Keratinocyte (primary cell): ENCODE measurements around the gene ASIC5. TPM values are rescaled to one million over a fixed set of nuclear protein-coding genes. Genes with fewer than 3 reads are reported as not detected.

Source experiments
- DNase-seq: peaks from one replicate; pipeline ENCODE4 v3.0.0-alpha.2; 2011; ENCODE audit warnings: low read depth, missing footprints, low spot score
- FAIRE-seq: peaks from 2 replicates; lab custom pipeline; 2011; peaks lifted over from hg19 to GRCh38; lab: Jason Lieb, UNC
- H2AFZ ChIP-seq: 2 replicates; pipeline ENCODE4 v1.6.0; 2012; ENCODE audit warnings: low read length, control low read depth, inconsistent platforms; ENCODE audit not compliant: control insufficient read depth
- H3K27ac ChIP-seq: 2 replicates; pipeline ENCODE4 v1.5.1; 2011; ENCODE audit warnings: low read length; ENCODE audit not compliant: control insufficient read depth, insufficient read depth
- H3K27me3 ChIP-seq: 3 replicates; pipeline ENCODE4 v1.6.0; 2011; ENCODE audit warnings: low read length; ENCODE audit not compliant: control insufficient read depth, insufficient read depth; ENCODE audit errors: extremely low read depth
- H3K36me3 ChIP-seq, 2 experiments: 2 replicates in 1 of 2; 3 replicates in 1 of 2; pipeline ENCODE4 v1.5.1; 2011; ENCODE audit warnings: low read length in 2 of 2, mild to moderate bottlenecking in 1 of 2; ENCODE audit not compliant: control insufficient read depth in 2 of 2, insufficient read depth in 2 of 2; ENCODE audit errors: extremely low read depth in 1 of 2
- H3K4me1 ChIP-seq: 3 replicates; pipeline ENCODE4 v1.5.1; 2011; ENCODE audit warnings: low read length; ENCODE audit not compliant: control insufficient read depth, insufficient read depth; ENCODE audit errors: extremely low read depth
- H3K4me2 ChIP-seq: 3 replicates; pipeline ENCODE4 v1.6.0; 2011; ENCODE audit warnings: low read depth, low read length; ENCODE audit not compliant: control insufficient read depth, insufficient read depth; ENCODE audit errors: extremely low read depth
- H3K4me3 ChIP-seq, 3 experiments: fragments of 200-600 bp in 1 of 3; sonication (generic) in 1 of 3; 2 replicates in 2 of 3; 3 replicates in 1 of 3; pipeline ENCODE4 v1.5.1; 2011 to 2016; ENCODE audit warnings: low read length in 3 of 3, mild to moderate bottlenecking in 3 of 3, control low read depth in 2 of 3, inconsistent platforms in 1 of 3, low read depth in 1 of 3, mixed read lengths in 1 of 3, mixed run types in 1 of 3, moderate library complexity in 1 of 3; ENCODE audit not compliant: control insufficient read depth in 2 of 3, insufficient read depth in 2 of 3; ENCODE audit errors: extremely low read depth in 1 of 3
- H3K79me2 ChIP-seq: 2 replicates; pipeline ENCODE4 v1.6.0; 2012; ENCODE audit warnings: low read length; ENCODE audit not compliant: control insufficient read depth, insufficient read depth
- H3K9ac ChIP-seq: 3 replicates; pipeline ENCODE4 v1.6.0; 2011; ENCODE audit warnings: low read length; ENCODE audit not compliant: control insufficient read depth, insufficient read depth; ENCODE audit errors: extremely low read depth
- H3K9me1 ChIP-seq: 3 replicates; pipeline ENCODE4 v1.6.0; 2011; ENCODE audit warnings: low read length; ENCODE audit not compliant: control insufficient read depth, insufficient read depth; ENCODE audit errors: extremely low read depth
- H3K9me3 ChIP-seq: 2 replicates; pipeline ENCODE4 v1.5.1; 2012; ENCODE audit warnings: low read depth, low read length; ENCODE audit not compliant: control insufficient read depth
- H4K20me1 ChIP-seq: 3 replicates; pipeline ENCODE4 v1.6.0; 2011; ENCODE audit warnings: low read length; ENCODE audit not compliant: control insufficient read depth, insufficient read depth; ENCODE audit errors: extremely low read depth
- CTCF ChIP-seq, 3 experiments: IDR thresholded peaks in 1 of 3; conservative IDR thresholded peaks in 1 of 3; optimal IDR thresholded peaks in 1 of 3; 2 replicates in 2 of 3; 3 replicates in 1 of 3; pipeline versions ENCODE3 to v1.5.1; 2011; ENCODE audit warnings: low read length in 3 of 3, mild to moderate bottlenecking in 3 of 3, moderate library complexity in 2 of 3, control low read depth in 1 of 3, inconsistent platforms in 1 of 3; ENCODE audit not compliant: insufficient read depth in 2 of 3; ENCODE audit errors: extremely low read depth in 1 of 3
- EZH2 ChIP-seq: IDR thresholded peaks from one replicate; pipeline ENCODE4 v1.6.1; 2012; ENCODE audit warnings: inconsistent platforms, mild to moderate bottlenecking, low read length, moderate library complexity
- dilution Hi-C: fragments of 300-500 bp; cut with MboI; formaldehyde crosslinking; loops from one replicate; pipeline ENCODE4 v1.7.0; 2020; ENCODE audit warnings: low sequenced_read_pairs; ENCODE audit not compliant: extremely low pct_ligation_motif_present
- polyA plus RNA-seq, 5 experiments: library from polyadenylated mRNA; depleted of rRNA in 3 of 5; stranded (reverse) in 3 of 5; stranded (forward) in 1 of 5; unstranded in 1 of 5; fragments of >200 nt; gene quantifications; 1 replicate in 1 of 5; 2 replicates in 3 of 5; 3 replicates in 1 of 5; pipeline versions ENCODE4 v1.2.1 to v1.2.3, GENCODE V29; 2011 to 2012; ENCODE audit warnings: missing spikeins in 2 of 5, low read depth in 1 of 5, low replicate concordance in 1 of 5

The ASIC5 gene
- polyA plus RNA-seq, 1 donor (not counting 4 experiments of a cell fraction or from before 2014, with no cell fraction given) = not detected

- H3K9ac ChIP-seq = no peak overlapping the region
- H3K9me1 ChIP-seq = no peaks in the 10 kb centered on the region
- dilution Hi-C loops = no loop called here
- no peaks in the 10 kb centered on the region for H4K20me1 ChIP-seq
- no peak for TF ChIP-seq EZH2
- no peak for TF ChIP-seq CTCF (optimal IDR thresholded peaks at IDR 0.05 in 1 of 3, IDR thresholded peaks at IDR 0.05 in 1 of 3, conservative IDR thresholded peaks at IDR 0.05 in 1 of 3; ENCODE audit: extremely low read depth in 1 of 3, insufficient read depth in 2 of 3, low read length in 3 of 3)
- FAIRE-seq = no peak
- no peaks in the 10 kb centered on the region for H3K4me1 ChIP-seq
- no peaks in the 10 kb centered on the region for H3K36me3 ChIP-seq
- H3K27me3 ChIP-seq = no peaks in the 10 kb centered on the region
- no peak overlapping the region for H3K27ac ChIP-seq
- no peaks in the 10 kb centered on the region for H3K9me3 ChIP-seq
- no peak for DNase-seq
- no peaks in the 10 kb centered on the region for H3K79me2 ChIP-seq
- H3K4me3 ChIP-seq = no peak overlapping the region
- no peak overlapping the region for H2AFZ ChIP-seq
- no peak overlapping the region for H3K4me2 ChIP-seq
These were observed 17.8 kb upstream of the ASIC5 start for GRCh38 chr4:155883895-155884294.

GRCh38 chr4:155881555-155881954 is 15.5 kb upstream of the ASIC5 start:
- no peaks in the 10 kb centered on the region for H3K9me1 ChIP-seq
- dilution Hi-C loops = no loop called here
- FAIRE-seq = no peak

More at GRCh38 chr4:155881555-155881954, 15.5 kb upstream of the ASIC5 start:
- no peaks in the 10 kb centered on the region for H3K4me1 ChIP-seq
- no peak overlapping the region for H3K9ac ChIP-seq
- no peak overlapping the region for H3K4me2 ChIP-seq
- no peak for DNase-seq
- no peak overlapping the region for H3K27ac ChIP-seq
- no peak overlapping the region for H3K4me3 ChIP-seq
- H3K9me3 ChIP-seq = no peaks in the 10 kb centered on the region
- H3K79me2 ChIP-seq = no peaks in the 10 kb centered on the region
- TF ChIP-seq EZH2 (no peak), CTCF (optimal IDR thresholded peaks at IDR 0.05 in 1 of 3, IDR thresholded peaks at IDR 0.05 in 1 of 3, conservative IDR thresholded peaks at IDR 0.05 in 1 of 3; ENCODE audit: extremely low read depth in 1 of 3, insufficient read depth in 2 of 3, low read length in 3 of 3) (no peak)
- H3K36me3 ChIP-seq = no peaks in the 10 kb centered on the region
- no peaks in the 10 kb centered on the region for H3K27me3 ChIP-seq
- no peak overlapping the region for H2AFZ ChIP-seq
- H4K20me1 ChIP-seq = no peaks in the 10 kb centered on the region
